HEK293T (cell line): ENCODE data around the gene CNTNAP1.
"Not testable (repeated sequence)": the region's sequence is repeated elsewhere in the genome, so short reads cannot be mapped to it uniquely, and the experiment has no call there.

Source experiments
- CTCF ChIA-PET: fragments of 350-600 bp; formaldehyde crosslinking; extraction: SDS; loops from one replicate; lab custom pipeline; 2021; ENCODE audit warnings: antibody characterized with exemption, inconsistent platforms; lab: Yijun Ruan, JAX
- POLR2A ChIA-PET: fragments of 350-600 bp; formaldehyde crosslinking; extraction: SDS; loops from one replicate; lab custom pipeline; 2020; ENCODE audit warnings: antibody characterized with exemption, inconsistent platforms; lab: Yijun Ruan, JAX
- DNase-seq: peaks from one replicate; pipeline ENCODE4 v3.0.0; 2012; ENCODE audit warnings: mixed read lengths; ENCODE audit errors: extremely low spot score
- ARNT ChIP-seq: fragments of 450-650 bp; IDR thresholded peaks from 2 replicates; pipeline ENCODE4 v1.6.1; 2017; ENCODE audit warnings: mild to moderate bottlenecking
- BHLHE40 ChIP-seq: fragments of 450-650 bp; IDR thresholded peaks from 2 replicates; pipeline ENCODE4 v1.6.1; 2016; ENCODE audit warnings: mild to moderate bottlenecking, moderate library complexity, borderline replicate concordance
- CTBP1 ChIP-seq: fragments of 450-650 bp; IDR thresholded peaks from 2 replicates; pipeline ENCODE4 v1.6.1; 2016; ENCODE audit warnings: borderline replicate concordance
- ELF4 ChIP-seq: fragments of 450-650 bp; IDR thresholded peaks from 2 replicates; pipeline ENCODE4 v1.6.1; 2017; ENCODE audit warnings: antibody characterized with exemption
- FOXA1 ChIP-seq: fragments of 450-650 bp; IDR thresholded peaks from 2 replicates; pipeline ENCODE4 v1.6.1; 2016; ENCODE audit warnings: mild to moderate bottlenecking
- FOXK2 ChIP-seq: fragments of 450-650 bp; IDR thresholded peaks from 2 replicates; pipeline ENCODE4 v1.6.1; 2016; ENCODE audit warnings: mild to moderate bottlenecking
- FOXM1 ChIP-seq: fragments of 450-650 bp; IDR thresholded peaks from 2 replicates; pipeline ENCODE4 v1.6.1; 2017; ENCODE audit warnings: mild to moderate bottlenecking, borderline replicate concordance
- HDGF ChIP-seq: fragments of 450-650 bp; IDR thresholded peaks from 2 replicates; pipeline ENCODE4 v1.6.1; 2017; ENCODE audit warnings: antibody characterized with exemption, borderline replicate concordance
- L3MBTL2 ChIP-seq: fragments of 450-650 bp; conservative IDR thresholded peaks from 2 replicates; pipeline ENCODE4 v1.6.1; 2016; ENCODE audit warnings: mild to moderate bottlenecking
- LEF1 ChIP-seq: fragments of 450-650 bp; IDR thresholded peaks from 2 replicates; pipeline ENCODE4 v1.6.1; 2017; ENCODE audit warnings: mild to moderate bottlenecking, borderline replicate concordance
- NFRKB ChIP-seq: fragments of 450-650 bp; IDR thresholded peaks from 2 replicates; pipeline ENCODE4 v1.6.1; 2016; ENCODE audit warnings: mild to moderate bottlenecking, moderate library complexity
- PKNOX1 ChIP-seq: fragments of 450-650 bp; IDR thresholded peaks from 2 replicates; pipeline ENCODE4 v1.6.1; 2016
- SP1 ChIP-seq: fragments of 450-650 bp; IDR thresholded peaks from 2 replicates; pipeline ENCODE4 v1.6.1; 2017
- SUZ12 ChIP-seq: fragments of 450-650 bp; IDR thresholded peaks from 2 replicates; pipeline ENCODE4 v1.6.1; 2016; ENCODE audit warnings: mild to moderate bottlenecking
- TARDBP ChIP-seq: fragments of 450-650 bp; IDR thresholded peaks from 2 replicates; pipeline ENCODE4 v1.6.1; 2016
- ZNF384 ChIP-seq: fragments of 450-650 bp; IDR thresholded peaks from 2 replicates; pipeline ENCODE4 v1.6.1; 2016

The CNTNAP1 gene

GRCh38 chr17:42740699-42741098, 58.4 kb downstream of the CNTNAP1 start:
- DNase-seq: no peak
- ChIA-PET CTCF (no interaction called here), POLR2A (interaction anchor here (1.6 kb wide), 1 partner anchor 57 kb away, joined by 3 read pairs; the partner anchor contains the start of gene COA3)
- TF ChIP-seq BHLHE40 (no peak), FOXA1 (no peak), SUZ12 (no peak), TARDBP (no peak), L3MBTL2 (no peak), ELF4 (no peak), ZNF384 (no peak), NFRKB (no peak), SP1 (no peak), FOXM1 (no peak), PKNOX1 (no peak), HDGF (no peak), CTBP1 (no peak)

- DNase-seq: not testable (repeated sequence)
- CTCF ChIA-PET: interaction anchor here (0.6 to 1.0 kb wide), 3 partner anchors 13 to 164 kb away, joined by 3 read pairs; no protein-coding TSS in a partner anchor
- POLR2A ChIA-PET: interaction anchor here (1.1 to 2.0 kb wide), 5 partner anchors 17 to 206 kb away, joined by 3 to 9 read pairs (median 6); partner anchors contain the start of genes NAGLU and VPS25
Measured at GRCh38 chr17:42742916-42743315, 60.6 kb downstream of the CNTNAP1 start.

- CTCF ChIA-PET: interaction anchor here (0.7 to 1.0 kb wide), 3 partner anchors 12 to 20 kb away, joined by 3 to 4 read pairs (median 4); no protein-coding TSS in a partner anchor
- no peak for TF ChIP-seq BHLHE40
- POLR2A ChIA-PET: interaction anchor here (0.7 to 2.0 kb wide), 11 partner anchors 9 to 207 kb away, joined by 3 to 9 read pairs (median 3); partner anchors contain the start of genes NAGLU, PSME3 and VPS25
- peak; percentile 40 for DNase-seq
Measured at GRCh38 chr17:42743595-42744282, 61.4 kb downstream of the CNTNAP1 start.

- CTCF ChIA-PET: interaction anchor here (1.0 kb wide), 1 partner anchor 16 kb away, joined by 4 read pairs; no protein-coding TSS in a partner anchor
- no peak for TF ChIP-seq ZNF384
- peak; percentile 72 for TF ChIP-seq L3MBTL2
- TF ChIP-seq ARNT: no peak
- POLR2A ChIA-PET: interaction anchor here (1.0 to 2.0 kb wide), 9 partner anchors 9 to 208 kb away, joined by 3 to 9 read pairs (median 3); partner anchors contain the start of genes NAGLU, PSME3 and VPS25
- peak; percentile 59 for DNase-seq
Measured at GRCh38 chr17:42744283-42744805, 62.0 kb downstream of the CNTNAP1 start.

GRCh38 chr17:42744806-42745617, 62.7 kb downstream of the CNTNAP1 start, which contains the start of gene EZH1:
TSS of gene EZH1 (minus strand) at chr17:42745040. CDS start at chr17:42728941, 16,099 bp downstream.
- POLR2A ChIA-PET: interaction anchor here (1.0 to 2.0 kb wide), 6 partner anchors 10 to 88 kb away, joined by 3 to 6 read pairs (median 3); partner anchors contain the start of gene PSME3

More at GRCh38 chr17:42744806-42745617, 62.7 kb downstream of the CNTNAP1 start, which contains the start of gene EZH1:
- TF ChIP-seq FOXA1: 0 out of 2 replicates have a peak, but pooled peaks have one; percentile 35
- TF ChIP-seq BHLHE40: no peak
- TF ChIP-seq SUZ12: no peak
- no peak for TF ChIP-seq ARNT
- TF ChIP-seq ZNF384: no peak
- TF ChIP-seq PKNOX1: no peak
- no peak for TF ChIP-seq SP1
- TF ChIP-seq ELF4: no peak
- TF ChIP-seq FOXK2: peak; percentile 91
- no peak for TF ChIP-seq FOXM1
- TF ChIP-seq LEF1: no peak
- no peak for TF ChIP-seq CTBP1
- peak; percentile 100 for TF ChIP-seq L3MBTL2
- TF ChIP-seq TARDBP: no peak
- no peak for TF ChIP-seq HDGF
- TF ChIP-seq NFRKB: no peak
- CTCF ChIA-PET: no interaction called here
- DNase-seq: peak; percentile 100
